ENCODE results near the gene SERF2. TPM values are rescaled to one million over a fixed set of nuclear protein-coding genes. Genes with fewer than 3 reads are reported as not detected.

Gene SERF2
- total and polyA plus RNA-seq, 2 of the 8 experiments (the other 6 are each of a cell fraction or from before 2014, with no cell fraction given): 655 to 999 TPM

- no peak for TF ChIP-seq KDM5A (IDR thresholded peaks at IDR 0.05; ENCODE audit: low read length)
- TF ChIP-seq CBX8 (IDR thresholded peaks at IDR 0.05; ENCODE audit: borderline replicate concordance, low read depth, low read length): no peak
- no peak for TF ChIP-seq SIRT6 (IDR thresholded peaks at IDR 0.05; ENCODE audit: low read length)
- no peak for TF ChIP-seq RBBP5 (IDR thresholded peaks at IDR 0.05; ENCODE audit: borderline replicate concordance, low read depth, low read length)
- TF ChIP-seq TEAD4 (IDR thresholded peaks at IDR 0.05; ENCODE audit: low read depth, low read length): no peak
- TF ChIP-seq ATF3 (IDR thresholded peaks at IDR 0.05; ENCODE audit: insufficient read depth, low read depth, low read length): peak; percentile 95
- TF ChIP-seq CHD7 (IDR thresholded peaks at IDR 0.05; ENCODE audit: insufficient replicate concordance, low read length): no peak
- TF ChIP-seq PHF8 (conservative IDR thresholded peaks at IDR 0.05; ENCODE audit: low read depth, low read length): peak; percentile 95
- no peak for TF ChIP-seq CTBP2 (IDR thresholded peaks at IDR 0.05; ENCODE audit: borderline replicate concordance, insufficient read depth, insufficient read length, low read length)
Measured at GRCh38 chr15:43791993-43792760, at the start of gene SERF2 (continued).
